Measurements from ENCODE around the gene JCHAIN. TPM values are rescaled to one million over a fixed set of nuclear protein-coding genes. Genes with fewer than 3 reads are reported as not detected.

Gene JCHAIN
- total and polyA plus RNA-seq, 2 of the 13 experiments (the other 11 are each of a cell fraction or from before 2014, with no cell fraction given), result not detected

- TF ChIP-seq GMEB1 (CRISPR knock-in tag; IDR thresholded peaks at IDR 0.05; ENCODE audit: borderline replicate concordance), result peak; percentile 90
- TF ChIP-seq NR1H2 (CRISPR knock-in tag; IDR thresholded peaks at IDR 0.05; ENCODE audit: borderline replicate concordance, low read depth), result no peak
- no peak for TF ChIP-seq NCOA1 (CRISPR knock-in tag; IDR thresholded peaks at IDR 0.05)
- TF ChIP-seq NFE2L1 (CRISPR knock-in tag; IDR thresholded peaks at IDR 0.05; ENCODE audit: borderline replicate concordance), result no peak
- peak; percentile 73 for TF ChIP-seq HCFC1 (IDR thresholded peaks at IDR 0.05; ENCODE audit: low read depth, low read length)
- peak; percentile 66; the same call in 1 of the 2 replicates for TF ChIP-seq DNMT3B (CRISPR knock-in tag; conservative IDR thresholded peaks at IDR 0.05)
- peak; percentile 81 for TF ChIP-seq ZNF24 (IDR thresholded peaks at IDR 0.05)
- TF ChIP-seq ZBTB4 (CRISPR knock-in tag; IDR thresholded peaks at IDR 0.05; ENCODE audit: borderline replicate concordance), result 0 out of 2 replicates have a peak, but pooled peaks have one; percentile 21
- TF ChIP-seq CAMTA2 (CRISPR knock-in tag; IDR thresholded peaks at IDR 0.05; ENCODE audit: borderline replicate concordance), result peak; percentile 80; the same call in 1 of the 2 replicates
- TF ChIP-seq TARDBP (CRISPR knock-in tag; IDR thresholded peaks at IDR 0.05), result peak; percentile 87
- TF ChIP-seq EED (CRISPR knock-in tag; IDR thresholded peaks at IDR 0.05), result peak; percentile 69; the same call in 1 of the 2 replicates
- no peak for TF ChIP-seq RFX1 (IDR thresholded peaks at IDR 0.05)
- peak; percentile 76; the same call in 1 of the 2 replicates for TF ChIP-seq BRD4 (CRISPR knock-in tag; IDR thresholded peaks at IDR 0.05)
- TF ChIP-seq ZSCAN9 (CRISPR knock-in tag; IDR thresholded peaks at IDR 0.05; ENCODE audit: borderline replicate concordance), result peak; percentile 43; the same call in 1 of the 2 replicates
- TF ChIP-seq, protein P1, sequence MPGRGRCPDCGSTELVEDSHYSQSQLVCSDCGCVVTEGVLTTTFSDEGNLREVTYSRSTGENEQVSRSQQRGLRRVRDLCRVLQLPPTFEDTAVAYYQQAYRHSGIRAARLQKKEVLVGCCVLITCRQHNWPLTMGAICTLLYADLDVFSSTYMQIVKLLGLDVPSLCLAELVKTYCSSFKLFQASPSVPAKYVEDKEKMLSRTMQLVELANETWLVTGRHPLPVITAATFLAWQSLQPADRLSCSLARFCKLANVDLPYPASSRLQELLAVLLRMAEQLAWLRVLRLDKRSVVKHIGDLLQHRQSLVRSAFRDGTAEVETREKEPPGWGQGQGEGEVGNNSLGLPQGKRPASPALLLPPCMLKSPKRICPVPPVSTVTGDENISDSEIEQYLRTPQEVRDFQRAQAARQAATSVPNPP (CRISPR knock-in tag; IDR thresholded peaks at IDR 0.05), result no peak
- no peak for TF ChIP-seq LCORL (IDR thresholded peaks at IDR 0.05)
- no peak; the same call in 1 of the 2 replicates for TF ChIP-seq LCORL (CRISPR knock-in tag; IDR thresholded peaks at IDR 0.05)
- TF ChIP-seq, protein P2, sequence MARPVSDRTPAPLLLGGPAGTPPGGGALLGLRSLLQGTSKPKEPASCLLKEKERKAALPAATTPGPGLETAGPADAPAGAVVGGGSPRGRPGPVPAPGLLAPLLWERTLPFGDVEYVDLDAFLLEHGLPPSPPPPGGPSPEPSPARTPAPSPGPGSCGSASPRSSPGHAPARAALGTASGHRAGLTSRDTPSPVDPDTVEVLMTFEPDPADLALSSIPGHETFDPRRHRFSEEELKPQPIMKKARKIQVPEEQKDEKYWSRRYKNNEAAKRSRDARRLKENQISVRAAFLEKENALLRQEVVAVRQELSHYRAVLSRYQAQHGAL (CRISPR knock-in tag; IDR thresholded peaks at IDR 0.05; ENCODE audit: not compliant biosample characterization), result no peak
- no peak for TF ChIP-seq NPAS2 (CRISPR knock-in tag; IDR thresholded peaks at IDR 0.05; ENCODE audit: borderline replicate concordance)
- peak; percentile 89 for TF ChIP-seq MYC (CRISPR knock-in tag; IDR thresholded peaks at IDR 0.05; ENCODE audit: borderline replicate concordance)
- peak; percentile 93 for TF ChIP-seq ZNF160 (CRISPR knock-in tag; IDR thresholded peaks at IDR 0.05)
Measured at GRCh38 chr4:70687821-70688794, 21.8 kb upstream of the JCHAIN start, which contains the start of gene UTP3 (continued).
